Tibial nerve (tissue), 4 donors: Measurements from ENCODE around the gene JARID2.

ENCODE experiments used
- CTCF ChIP-seq, 5 experiments: fragments of 200-600 bp in 3 of 5; fragments of 450-650 bp in 2 of 5; sonication (generic) in 3 of 5; IDR thresholded peaks; one replicate each; pipeline ENCODE4 v1.5.1; 2016 to 2019; ENCODE audit warnings: antibody characterized with exemption in 5 of 5, mild to moderate bottlenecking in 3 of 5, moderate library complexity in 2 of 5
- EP300 ChIP-seq, 2 donors: sonication (generic); formaldehyde crosslinking; IDR thresholded peaks; one replicate each; pipeline ENCODE4 v1.6.1; 2017; ENCODE audit warnings: antibody characterized with exemption in 2 of 2, mild to moderate bottlenecking in 1 of 2
- POLR2A ChIP-seq, 2 donors: fragments of 450-650 bp; IDR thresholded peaks; one replicate each; pipeline ENCODE4 v1.6.1; 2017; ENCODE audit warnings: antibody characterized with exemption in 2 of 2, mild to moderate bottlenecking in 2 of 2, moderate library complexity in 2 of 2

- no peak for TF ChIP-seq CTCF (IDR thresholded peaks at IDR 0.05)
- no peak for TF ChIP-seq EP300 (IDR thresholded peaks at IDR 0.05)
- no peak for TF ChIP-seq POLR2A (IDR thresholded peaks at IDR 0.05)
Measured at GRCh38 chr6:15287670-15288375, 42.0 kb downstream of the JARID2 start.
